ENCODE data around the gene SPATA46.

GRCh38 chr1:162391790-162392563 lies 15.3 kb upstream of the SPATA46 start:
- TF ChIP-seq CTCF (conservative IDR thresholded peaks at IDR 0.05; ENCODE audit: low read length): peak; percentile 84
- no peak for TF ChIP-seq EZH2phosphoT487 (IDR thresholded peaks at IDR 0.05; ENCODE audit: borderline replicate concordance, low read depth, low read length)
